BJ (cell line): ENCODE results near the gene RESP18. TPM values are rescaled to one million over a fixed set of nuclear protein-coding genes. Genes with fewer than 3 reads are reported as not detected.

Experiments used
- CTCF ChIA-PET: fragments of 350-600 bp; formaldehyde crosslinking; extraction: SDS; loops from one replicate; lab custom pipeline; 2021; ENCODE audit warnings: antibody characterized with exemption, inconsistent platforms; lab: Yijun Ruan, JAX
- POLR2A ChIA-PET: fragments of 300-600 bp; sonication (Branson Sonifier 250); formaldehyde crosslinking; extraction: SDS; loops from one replicate; lab custom pipeline; 2021; ENCODE audit warnings: antibody characterized with exemption; lab: Charles Lee
- DNase-seq: peaks from one replicate; pipeline ENCODE4 v3.0.0-alpha.2; 2011; ENCODE audit warnings: low read depth
- H3K27me3 ChIP-seq: 2 replicates; pipeline ENCODE4 v1.6.0; 2011; ENCODE audit warnings: low read length; ENCODE audit not compliant: control insufficient read depth, insufficient read depth
- H3K36me3 ChIP-seq: 2 replicates; pipeline ENCODE4 v1.5.1; 2011; ENCODE audit warnings: low read length; ENCODE audit not compliant: control insufficient read depth, insufficient read depth
- H3K4me3 ChIP-seq: 2 replicates; pipeline ENCODE4 v1.5.1; 2011; ENCODE audit warnings: low read depth, mild to moderate bottlenecking, control low read depth, low read length
- polyA plus RNA-seq: library from polyadenylated mRNA; depleted of rRNA; stranded (reverse); fragments of >200 nt; gene quantifications from 2 replicates; pipeline ENCODE4 v1.2.3, GENCODE V29; 2011
- TF ChIP-seq, protein P1 (sequence below): IDR thresholded peaks from 2 replicates; pipeline ENCODE4 v1.5.1; 2011; ENCODE audit warnings: low read depth, mild to moderate bottlenecking, control low read depth, inconsistent platforms, low read length, moderate library complexity; ENCODE audit not compliant: insufficient read depth

RESP18 gene
- polyA plus RNA-seq, 1 experiment = not detected

DNA sequence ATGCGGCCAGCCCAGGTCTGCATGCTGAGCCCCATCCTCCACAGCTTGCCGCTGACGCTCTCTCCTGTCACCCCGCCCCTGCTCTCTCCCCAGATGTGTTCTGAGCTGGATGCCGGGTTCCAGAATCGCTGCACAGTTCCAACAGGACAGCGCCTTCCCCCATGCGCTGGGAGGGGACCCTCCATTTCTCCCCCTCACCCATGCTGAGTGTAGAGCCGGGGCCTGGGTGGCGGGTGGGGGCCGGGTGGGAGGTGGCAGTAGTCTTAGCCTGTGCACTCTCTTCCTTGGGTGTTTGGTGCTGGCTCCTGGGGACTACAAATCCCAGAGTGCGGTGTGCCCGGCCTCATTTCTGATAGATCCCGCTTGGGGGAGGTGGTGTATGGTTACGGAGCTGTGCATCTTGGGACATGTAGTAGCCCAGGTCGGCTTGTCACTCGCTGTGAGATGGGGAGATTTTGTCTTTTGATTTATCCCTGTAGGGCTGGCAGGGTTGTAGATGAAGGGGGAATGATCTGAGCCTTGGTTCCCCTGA lies 46.6 kb downstream of the RESP18 start:
- Histone ChIP-seq H3K27me3 (no peaks in the 10 kb centered on the region), H3K36me3 (peaks cover 22% of the 10 kb centered on the region), H3K4me3 (no peak overlapping the region)
- CTCF ChIA-PET = interaction anchor here (0.5 to 20.7 kb wide), 4 partner anchors 5 to 213 kb away, joined by 3 to 403 read pairs (median 204); partner anchors contain the start of gene DNAJB2
- POLR2A ChIA-PET = no interaction called here
- TF ChIP-seq, protein P1, sequence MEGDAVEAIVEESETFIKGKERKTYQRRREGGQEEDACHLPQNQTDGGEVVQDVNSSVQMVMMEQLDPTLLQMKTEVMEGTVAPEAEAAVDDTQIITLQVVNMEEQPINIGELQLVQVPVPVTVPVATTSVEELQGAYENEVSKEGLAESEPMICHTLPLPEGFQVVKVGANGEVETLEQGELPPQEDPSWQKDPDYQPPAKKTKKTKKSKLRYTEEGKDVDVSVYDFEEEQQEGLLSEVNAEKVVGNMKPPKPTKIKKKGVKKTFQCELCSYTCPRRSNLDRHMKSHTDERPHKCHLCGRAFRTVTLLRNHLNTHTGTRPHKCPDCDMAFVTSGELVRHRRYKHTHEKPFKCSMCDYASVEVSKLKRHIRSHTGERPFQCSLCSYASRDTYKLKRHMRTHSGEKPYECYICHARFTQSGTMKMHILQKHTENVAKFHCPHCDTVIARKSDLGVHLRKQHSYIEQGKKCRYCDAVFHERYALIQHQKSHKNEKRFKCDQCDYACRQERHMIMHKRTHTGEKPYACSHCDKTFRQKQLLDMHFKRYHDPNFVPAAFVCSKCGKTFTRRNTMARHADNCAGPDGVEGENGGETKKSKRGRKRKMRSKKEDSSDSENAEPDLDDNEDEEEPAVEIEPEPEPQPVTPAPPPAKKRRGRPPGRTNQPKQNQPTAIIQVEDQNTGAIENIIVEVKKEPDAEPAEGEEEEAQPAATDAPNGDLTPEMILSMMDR = no peak
- no peak for DNase-seq

GRCh38 chr2:219285373-219285735 lies 47.2 kb downstream of the RESP18 start:
- POLR2A ChIA-PET = no interaction called here
- CTCF ChIA-PET = interaction anchor here (1.6 to 20.7 kb wide), 3 partner anchors 4 to 115 kb away, joined by 3 to 403 read pairs (median 403); partner anchors contain the start of gene DNAJB2
- no peaks in the 10 kb centered on the region for H3K27me3 ChIP-seq
- TF ChIP-seq, protein P1 = no peak
- H3K4me3 ChIP-seq = no peak overlapping the region
- DNase-seq = no peak
- peaks cover 26% of the 10 kb centered on the region for H3K36me3 ChIP-seq

- peaks cover 26% of the 10 kb centered on the region for H3K36me3 ChIP-seq
- no peaks in the 10 kb centered on the region for H3K27me3 ChIP-seq
- TF ChIP-seq, protein P1 = no peak
- H3K4me3 ChIP-seq = no peak overlapping the region
- DNase-seq = no peak
- ChIA-PET CTCF (interaction anchor here (0.6 to 20.7 kb wide), 5 partner anchors 4 to 125 kb away, joined by 3 to 403 read pairs (median 5); partner anchors contain the start of genes DNAJB2 and PTPRN), POLR2A (no interaction called here)
Measured at GRCh38 chr2:219284501-219285372, 47.8 kb downstream of the RESP18 start.

- TF ChIP-seq, protein P1 = no peak
- Histone ChIP-seq H3K36me3 (peaks cover 26% of the 10 kb centered on the region), H3K4me3 (no peak overlapping the region), H3K27me3 (no peaks in the 10 kb centered on the region)
- ChIA-PET POLR2A (no interaction called here), CTCF (interaction anchor here (1.1 to 20.1 kb wide), 2 partner anchors 12 to 124 kb away, joined by 3 to 403 read pairs; no protein-coding TSS in a partner anchor)
- no peak for DNase-seq
Measured at GRCh38 chr2:219282943-219283581, 49.5 kb downstream of the RESP18 start.

GRCh38 chr2:219282375-219282774 lies 50.2 kb downstream of the RESP18 start:
- no peak for DNase-seq
- ChIA-PET CTCF (interaction anchor here (1.1 to 20.1 kb wide), 2 partner anchors 13 to 123 kb away, joined by 3 to 403 read pairs; no protein-coding TSS in a partner anchor), POLR2A (no interaction called here)
- Histone ChIP-seq H3K36me3 (peaks cover 26% of the 10 kb centered on the region), H3K4me3 (no peak overlapping the region), H3K27me3 (no peaks in the 10 kb centered on the region)
- TF ChIP-seq, protein P1 = no peak
